GM12891 (cell line): ENCODE measurements around the gene METTL24.

Experiments
- POLR2A ChIP-seq: IDR thresholded peaks from 2 replicates; pipeline ENCODE4 v1.6.1; 2011; ENCODE audit warnings: low read depth, low read length, control low read depth
- POLR2AphosphoS5 ChIP-seq: IDR thresholded peaks from 2 replicates; pipeline ENCODE4 v1.6.1; 2011; ENCODE audit warnings: low read depth, low read length, control low read depth
- POU2F2 ChIP-seq: IDR thresholded peaks from 2 replicates; pipeline ENCODE4 v1.6.1; 2011; ENCODE audit warnings: low read depth, mild to moderate bottlenecking, control low read depth, low read length, moderate library complexity
- SPI1 ChIP-seq: IDR thresholded peaks from 2 replicates; pipeline ENCODE4 v1.6.1; 2011; ENCODE audit warnings: low read depth, low read length, control low read depth
- TAF1 ChIP-seq: IDR thresholded peaks from 2 replicates; pipeline ENCODE4 v1.6.1; 2011; ENCODE audit warnings: low read depth, low read length, control low read depth

DNA sequence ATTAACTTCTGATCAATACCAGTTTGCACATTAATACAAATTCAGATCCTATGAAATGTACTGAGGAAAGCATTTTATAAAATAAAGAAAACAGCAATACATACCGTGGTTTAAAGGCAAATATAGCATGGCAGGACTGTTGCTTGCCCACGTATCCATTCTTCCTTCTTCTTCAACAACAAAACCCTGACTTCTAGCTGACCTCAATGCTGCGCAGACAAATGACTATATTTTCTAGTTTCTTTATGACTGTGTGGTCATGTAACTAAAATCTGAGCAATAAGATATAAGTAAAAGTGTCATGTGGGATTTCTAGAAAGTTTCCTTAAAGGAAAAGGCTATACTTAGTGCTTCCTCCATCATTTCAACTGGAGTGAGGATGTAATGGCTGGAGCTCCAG is 92.9 kb downstream of the METTL24 start:
- TF ChIP-seq POLR2AphosphoS5 (no peak), TAF1 (no peak), POLR2A (no peak), POU2F2 (no peak), SPI1 (no peak)
